ENCODE results near the gene C1orf210. TPM values are rescaled to one million over a fixed set of nuclear protein-coding genes. Genes with fewer than 3 reads are reported as not detected.
A peak's percentile ranks its signal among the peaks of the same experiment; 100 is the strongest.

C1orf210 gene
- total and polyA plus RNA-seq, 2 of the 13 experiments (the other 11 are each of a cell fraction or from before 2014, with no cell fraction given), result 0.49 to 5.1 TPM

DNA sequence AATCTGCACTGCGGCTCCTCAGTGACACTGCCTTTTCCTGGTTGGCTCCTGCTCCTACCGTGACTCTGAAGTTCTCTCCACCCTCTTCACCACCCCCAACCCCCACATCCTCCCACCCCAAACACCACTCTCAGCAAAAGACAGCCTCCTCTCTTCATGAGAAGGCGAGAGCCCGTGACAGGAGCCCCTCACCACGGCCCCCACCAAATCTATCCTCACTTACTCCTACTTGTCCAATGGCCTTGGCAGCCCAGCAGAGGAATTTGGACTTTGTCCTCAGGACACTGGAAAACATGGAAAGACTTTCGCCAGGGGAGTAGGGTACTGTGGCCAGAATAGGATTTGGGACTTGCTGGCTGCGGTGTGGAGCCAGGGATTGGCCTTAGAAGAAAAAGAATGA, 8.7 kb downstream of the C1orf210 start (continued):
- no peak for TF ChIP-seq CENPX (CRISPR knock-in tag; IDR thresholded peaks at IDR 0.05)
- no peak for TF ChIP-seq SSRP1 (CRISPR knock-in tag; IDR thresholded peaks at IDR 0.05)
- TF ChIP-seq MIXL1 (CRISPR knock-in tag; IDR thresholded peaks at IDR 0.05), result peak; percentile 30; the same call in 1 of the 2 replicates
- TF ChIP-seq KLF13 (CRISPR knock-in tag; IDR thresholded peaks at IDR 0.05), result no peak
- no peak for TF ChIP-seq ZBTB7A (CRISPR knock-in tag; IDR thresholded peaks at IDR 0.05)
- TF ChIP-seq ATF7 (IDR thresholded peaks at IDR 0.05), result no peak
- TF ChIP-seq ATF7 (CRISPR knock-in tag; IDR thresholded peaks at IDR 0.05), result no peak
- TF ChIP-seq TEAD3 (CRISPR knock-in tag; optimal IDR thresholded peaks at IDR 0.05; ENCODE audit: borderline replicate concordance), result peak; percentile 86
- TF ChIP-seq ZNF569 (CRISPR knock-in tag; IDR thresholded peaks at IDR 0.05; ENCODE audit: borderline replicate concordance), result no peak
- no peak for TF ChIP-seq GZF1 (CRISPR knock-in tag; IDR thresholded peaks at IDR 0.05)
- no peak for TF ChIP-seq ISX (CRISPR knock-in tag; conservative IDR thresholded peaks at IDR 0.05)
- no peak for TF ChIP-seq ZNF12 (CRISPR knock-in tag; IDR thresholded peaks at IDR 0.05)
- TF ChIP-seq, protein P1, sequence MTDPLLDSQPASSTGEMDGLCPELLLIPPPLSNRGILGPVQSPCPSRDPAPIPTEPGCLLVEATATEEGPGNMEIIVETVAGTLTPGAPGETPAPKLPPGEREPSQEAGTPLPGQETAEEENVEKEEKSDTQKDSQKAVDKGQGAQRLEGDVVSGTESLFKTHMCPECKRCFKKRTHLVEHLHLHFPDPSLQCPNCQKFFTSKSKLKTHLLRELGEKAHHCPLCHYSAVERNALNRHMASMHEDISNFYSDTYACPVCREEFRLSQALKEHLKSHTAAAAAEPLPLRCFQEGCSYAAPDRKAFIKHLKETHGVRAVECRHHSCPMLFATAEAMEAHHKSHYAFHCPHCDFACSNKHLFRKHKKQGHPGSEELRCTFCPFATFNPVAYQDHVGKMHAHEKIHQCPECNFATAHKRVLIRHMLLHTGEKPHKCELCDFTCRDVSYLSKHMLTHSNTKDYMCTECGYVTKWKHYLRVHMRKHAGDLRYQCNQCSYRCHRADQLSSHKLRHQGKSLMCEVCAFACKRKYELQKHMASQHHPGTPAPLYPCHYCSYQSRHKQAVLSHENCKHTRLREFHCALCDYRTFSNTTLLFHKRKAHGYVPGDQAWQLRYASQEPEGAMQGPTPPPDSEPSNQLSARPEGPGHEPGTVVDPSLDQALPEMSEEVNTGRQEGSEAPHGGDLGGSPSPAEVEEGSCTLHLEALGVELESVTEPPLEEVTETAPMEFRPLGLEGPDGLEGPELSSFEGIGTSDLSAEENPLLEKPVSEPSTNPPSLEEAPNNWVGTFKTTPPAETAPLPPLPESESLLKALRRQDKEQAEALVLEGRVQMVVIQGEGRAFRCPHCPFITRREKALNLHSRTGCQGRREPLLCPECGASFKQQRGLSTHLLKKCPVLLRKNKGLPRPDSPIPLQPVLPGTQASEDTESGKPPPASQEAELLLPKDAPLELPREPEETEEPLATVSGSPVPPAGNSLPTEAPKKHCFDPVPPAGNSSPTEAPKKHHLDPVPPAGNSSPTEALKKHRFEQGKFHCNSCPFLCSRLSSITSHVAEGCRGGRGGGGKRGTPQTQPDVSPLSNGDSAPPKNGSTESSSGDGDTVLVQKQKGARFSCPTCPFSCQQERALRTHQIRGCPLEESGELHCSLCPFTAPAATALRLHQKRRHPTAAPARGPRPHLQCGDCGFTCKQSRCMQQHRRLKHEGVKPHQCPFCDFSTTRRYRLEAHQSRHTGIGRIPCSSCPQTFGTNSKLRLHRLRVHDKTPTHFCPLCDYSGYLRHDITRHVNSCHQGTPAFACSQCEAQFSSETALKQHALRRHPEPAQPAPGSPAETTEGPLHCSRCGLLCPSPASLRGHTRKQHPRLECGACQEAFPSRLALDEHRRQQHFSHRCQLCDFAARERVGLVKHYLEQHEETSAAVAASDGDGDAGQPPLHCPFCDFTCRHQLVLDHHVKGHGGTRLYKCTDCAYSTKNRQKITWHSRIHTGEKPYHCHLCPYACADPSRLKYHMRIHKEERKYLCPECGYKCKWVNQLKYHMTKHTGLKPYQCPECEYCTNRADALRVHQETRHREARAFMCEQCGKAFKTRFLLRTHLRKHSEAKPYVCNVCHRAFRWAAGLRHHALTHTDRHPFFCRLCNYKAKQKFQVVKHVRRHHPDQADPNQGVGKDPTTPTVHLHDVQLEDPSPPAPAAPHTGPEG (CRISPR knock-in tag; IDR thresholded peaks at IDR 0.05), result no peak
- no peak for TF ChIP-seq ZSCAN31 (CRISPR knock-in tag; IDR thresholded peaks at IDR 0.05; ENCODE audit: low read depth)
- no peak for TF ChIP-seq RNF2 (conservative IDR thresholded peaks at IDR 0.05; ENCODE audit: low read depth)
- TF ChIP-seq, protein P2, sequence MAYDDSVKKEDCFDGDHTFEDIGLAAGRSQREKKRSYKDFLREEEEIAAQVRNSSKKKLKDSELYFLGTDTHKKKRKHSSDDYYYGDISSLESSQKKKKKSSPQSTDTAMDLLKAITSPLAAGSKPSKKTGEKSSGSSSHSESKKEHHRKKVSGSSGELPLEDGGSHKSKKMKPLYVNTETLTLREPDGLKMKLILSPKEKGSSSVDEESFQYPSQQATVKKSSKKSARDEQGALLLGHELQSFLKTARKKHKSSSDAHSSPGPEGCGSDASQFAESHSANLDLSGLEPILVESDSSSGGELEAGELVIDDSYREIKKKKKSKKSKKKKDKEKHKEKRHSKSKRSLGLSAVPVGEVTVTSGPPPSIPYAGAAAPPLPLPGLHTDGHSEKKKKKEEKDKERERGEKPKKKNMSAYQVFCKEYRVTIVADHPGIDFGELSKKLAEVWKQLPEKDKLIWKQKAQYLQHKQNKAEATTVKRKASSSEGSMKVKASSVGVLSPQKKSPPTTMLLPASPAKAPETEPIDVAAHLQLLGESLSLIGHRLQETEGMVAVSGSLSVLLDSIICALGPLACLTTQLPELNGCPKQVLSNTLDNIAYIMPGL (CRISPR knock-in tag; IDR thresholded peaks at IDR 0.05; ENCODE audit: borderline replicate concordance in 1 of 2, low read depth in 1 of 2), result no peak
- no peak for TF ChIP-seq MAFG (CRISPR knock-in tag; IDR thresholded peaks at IDR 0.05)
- no peak for TF ChIP-seq NR3C1 (CRISPR knock-in tag; IDR thresholded peaks at IDR 0.05)
- TF ChIP-seq RELA (CRISPR knock-in tag; IDR thresholded peaks at IDR 0.05), result no peak
- TF ChIP-seq ZNF382 (CRISPR knock-in tag; IDR thresholded peaks at IDR 0.05; ENCODE audit: borderline replicate concordance), result no peak
- TF ChIP-seq, protein P3, sequence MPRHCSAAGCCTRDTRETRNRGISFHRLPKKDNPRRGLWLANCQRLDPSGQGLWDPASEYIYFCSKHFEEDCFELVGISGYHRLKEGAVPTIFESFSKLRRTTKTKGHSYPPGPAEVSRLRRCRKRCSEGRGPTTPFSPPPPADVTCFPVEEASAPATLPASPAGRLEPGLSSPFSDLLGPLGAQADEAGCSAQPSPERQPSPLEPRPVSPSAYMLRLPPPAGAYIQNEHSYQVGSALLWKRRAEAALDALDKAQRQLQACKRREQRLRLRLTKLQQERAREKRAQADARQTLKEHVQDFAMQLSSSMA (CRISPR knock-in tag; IDR thresholded peaks at IDR 0.05), result no peak
- TF ChIP-seq ZNF616 (CRISPR knock-in tag; IDR thresholded peaks at IDR 0.05; ENCODE audit: low read depth), result no peak
- TF ChIP-seq MLLT10 (CRISPR knock-in tag; IDR thresholded peaks at IDR 0.05), result no peak
- TF ChIP-seq, protein P4, sequence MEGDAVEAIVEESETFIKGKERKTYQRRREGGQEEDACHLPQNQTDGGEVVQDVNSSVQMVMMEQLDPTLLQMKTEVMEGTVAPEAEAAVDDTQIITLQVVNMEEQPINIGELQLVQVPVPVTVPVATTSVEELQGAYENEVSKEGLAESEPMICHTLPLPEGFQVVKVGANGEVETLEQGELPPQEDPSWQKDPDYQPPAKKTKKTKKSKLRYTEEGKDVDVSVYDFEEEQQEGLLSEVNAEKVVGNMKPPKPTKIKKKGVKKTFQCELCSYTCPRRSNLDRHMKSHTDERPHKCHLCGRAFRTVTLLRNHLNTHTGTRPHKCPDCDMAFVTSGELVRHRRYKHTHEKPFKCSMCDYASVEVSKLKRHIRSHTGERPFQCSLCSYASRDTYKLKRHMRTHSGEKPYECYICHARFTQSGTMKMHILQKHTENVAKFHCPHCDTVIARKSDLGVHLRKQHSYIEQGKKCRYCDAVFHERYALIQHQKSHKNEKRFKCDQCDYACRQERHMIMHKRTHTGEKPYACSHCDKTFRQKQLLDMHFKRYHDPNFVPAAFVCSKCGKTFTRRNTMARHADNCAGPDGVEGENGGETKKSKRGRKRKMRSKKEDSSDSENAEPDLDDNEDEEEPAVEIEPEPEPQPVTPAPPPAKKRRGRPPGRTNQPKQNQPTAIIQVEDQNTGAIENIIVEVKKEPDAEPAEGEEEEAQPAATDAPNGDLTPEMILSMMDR (CRISPR knock-in tag; IDR thresholded peaks at IDR 0.05), result no peak
